H1 (cell line): Measurements from ENCODE around the gene KRT12. TPM values are rescaled to one million over a fixed set of nuclear protein-coding genes. Genes with fewer than 3 reads are reported as not detected.

ENCODE experiments used
- BRCA1 ChIP-seq: IDR thresholded peaks from 2 replicates; pipeline ENCODE4 v1.6.1; 2012; ENCODE audit warnings: low read depth, low read length, improper control_type of control experiment
- POLR2AphosphoS5 ChIP-seq: IDR thresholded peaks from 2 replicates; pipeline ENCODE4 v1.6.1; 2011; ENCODE audit warnings: low read depth, low read length
- POU5F1 ChIP-seq: IDR thresholded peaks from 2 replicates; pipeline ENCODE4 v1.6.1; 2011; ENCODE audit warnings: low read depth, mild to moderate bottlenecking, low read length, moderate library complexity
- polyA plus RNA-seq, 7 experiments: library from polyadenylated mRNA; depleted of rRNA in 3 of 7; stranded (reverse) in 5 of 7; unstranded in 2 of 7; fragments of >200 nt in 5 of 7; fragments of 200-250 nt in 2 of 7; gene quantifications; 1 replicate in 5 of 7; 2 replicates in 1 of 7; 4 replicates in 1 of 7; pipeline versions ENCODE4 v1.2.1 to v1.2.3, GENCODE V29; 2011 to 2013; ENCODE audit warnings: missing spikeins in 2 of 7, mixed read lengths in 2 of 7
- total RNA-seq: library from RNA; stranded (reverse); fragmentation: NEBNext Ultra II Directional; extraction: Animal tissue kit (Norgen Biotek cat#: 25700); gene quantifications from 2 replicates; pipeline ENCODE4 v1.2.1, GENCODE V29; 2021

The KRT12 gene
- total and polyA plus RNA-seq, 2 of the 8 experiments (the other 6 are each of a cell fraction or from before 2014, with no cell fraction given) = not detected

DNA sequence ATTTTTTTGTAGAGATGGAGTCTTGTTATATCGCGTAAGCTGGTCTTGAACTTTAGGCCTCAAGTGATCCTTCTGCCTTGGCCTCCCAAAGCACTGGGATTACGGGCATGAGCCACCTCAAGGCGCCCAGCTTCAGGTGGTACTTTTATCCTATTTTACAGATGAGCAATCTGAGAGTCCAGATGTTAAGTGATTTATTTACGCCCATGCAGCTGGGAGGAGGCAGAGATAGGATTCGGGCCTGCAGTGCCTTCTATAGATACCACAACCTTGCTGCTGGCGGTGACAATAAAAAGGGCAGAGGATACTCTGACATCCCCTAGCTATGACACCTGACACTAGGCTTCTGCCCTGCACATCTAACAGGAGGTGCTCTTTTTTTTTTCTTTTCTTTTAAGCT lies 4.3 kb upstream of the KRT12 start (continued):
- TF ChIP-seq POU5F1 = no peak
- TF ChIP-seq BRCA1 = no peak
- TF ChIP-seq POLR2AphosphoS5 = no peak
